IPS-11a (cell line): ENCODE data around the gene PGM1.

Experiments
- H3K4me3 ChIP-seq: one replicate; pipeline ENCODE4 v1.5.1; 2013; ENCODE audit warnings: low read depth, low read length, control low read depth

The PGM1 gene

GRCh38 chr1:63693944-63694571, 100.8 kb downstream of the PGM1 start:
- H3K4me3 ChIP-seq: no peak overlapping the region

- no peak overlapping the region for H3K4me3 ChIP-seq
These were observed 105.0 kb downstream of the PGM1 start for GRCh38 chr1:63698001-63698838.

- H3K4me3 ChIP-seq: no peak overlapping the region
These were observed 108.0 kb downstream of the PGM1 start for GRCh38 chr1:63701187-63701586.

GRCh38 chr1:63703701-63704107, 110.5 kb downstream of the PGM1 start:
- no peak overlapping the region for H3K4me3 ChIP-seq

- H3K4me3 ChIP-seq: no peak overlapping the region
These were observed 111.2 kb downstream of the PGM1 start for GRCh38 chr1:63704443-63704842.

- H3K4me3 ChIP-seq: no peak overlapping the region
These were observed 111.9 kb downstream of the PGM1 start for GRCh38 chr1:63705078-63705477.

- H3K4me3 ChIP-seq: no peak overlapping the region
These were observed 116.1 kb downstream of the PGM1 start for GRCh38 chr1:63709267-63709828.
